Stimulated activated CD8-positive, alpha-beta memory T cell treated with anti-CD3 and anti-CD28 coated beads, Interleukin-12 subunit alpha, Interleukin-12 subunit beta, amount 100 ng/mL, for 1 hour (primary cell): Measurements from ENCODE around the gene AIRE.
"Not testable (repeated sequence)": the region's sequence is repeated elsewhere in the genome, so short reads cannot be mapped to it uniquely, and the experiment has no call there.

Experiments
- DNase-seq: peaks from one replicate; pipeline ENCODE4 v3.0.0-alpha.2; 2020; ENCODE audit warnings: low read depth

Gene AIRE

GRCh38 chr21:44285138-44285992, at the start of gene AIRE:
TSS of gene AIRE (plus strand) at chr21:44285876. CDS start at chr21:44286007, 131 bp downstream.
- no peak for DNase-seq

- DNase-seq: not testable (repeated sequence)
Measured at GRCh38 chr21:44240353-44240752, 45.3 kb upstream of the AIRE start.

- DNase-seq: not testable (repeated sequence)
Measured at GRCh38 chr21:44240842-44241241, 44.8 kb upstream of the AIRE start, which contains the start of gene ICOSLG. TSS of gene ICOSLG (minus strand) at chr21:44240943. CDS start at chr21:44240817, 126 bp downstream.

GRCh38 chr21:44241281-44241680, 44.4 kb upstream of the AIRE start:
- not testable (repeated sequence) for DNase-seq

GRCh38 chr21:44243980-44244379, 41.7 kb upstream of the AIRE start:
- not testable (repeated sequence) for DNase-seq

GRCh38 chr21:44247904-44248303, 37.8 kb upstream of the AIRE start:
- DNase-seq: not testable (repeated sequence)

GRCh38 chr21:44249204-44250037, 36.3 kb upstream of the AIRE start:
- DNase-seq: not testable (repeated sequence)

GRCh38 chr21:44253832-44254710, 31.6 kb upstream of the AIRE start:
- DNase-seq: no peak

GRCh38 chr21:44255511-44255981, 30.1 kb upstream of the AIRE start:
- DNase-seq: no peak

GRCh38 chr21:44258056-44258725, 27.5 kb upstream of the AIRE start:
- DNase-seq: no peak

GRCh38 chr21:44259082-44259705, 26.5 kb upstream of the AIRE start:
- no peak for DNase-seq

GRCh38 chr21:44260066-44260465, 25.6 kb upstream of the AIRE start:
- DNase-seq: no peak

GRCh38 chr21:44260791-44261631, 24.7 kb upstream of the AIRE start:
- no peak for DNase-seq

- no peak for DNase-seq
Measured at GRCh38 chr21:44261675-44262295, 23.9 kb upstream of the AIRE start, which contains the start of gene DNMT3L. TSS of gene DNMT3L (minus strand) at chr21:44261897. CDS start at chr21:44261259, 638 bp downstream.

- DNase-seq: no peak
Measured at GRCh38 chr21:44262338-44263056, 23.2 kb upstream of the AIRE start.

GRCh38 chr21:44263221-44263760, 22.4 kb upstream of the AIRE start:
- no peak for DNase-seq

GRCh38 chr21:44263768-44264167, 21.9 kb upstream of the AIRE start:
- DNase-seq: no peak

- no peak for DNase-seq
Measured at GRCh38 chr21:44265734-44266270, 19.9 kb upstream of the AIRE start.
